GM18907 (cell line): ENCODE data around the gene SRSF9.

Experiments
- ATAC-seq: cut with Tn5 transposase; IDR thresholded peaks from one replicate; pipeline ENCODE4 v1.9.1; 2021; ENCODE audit warnings: mild to moderate bottlenecking, moderate library complexity; ENCODE audit not compliant: unreplicated experiment

The SRSF9 gene

DNA sequence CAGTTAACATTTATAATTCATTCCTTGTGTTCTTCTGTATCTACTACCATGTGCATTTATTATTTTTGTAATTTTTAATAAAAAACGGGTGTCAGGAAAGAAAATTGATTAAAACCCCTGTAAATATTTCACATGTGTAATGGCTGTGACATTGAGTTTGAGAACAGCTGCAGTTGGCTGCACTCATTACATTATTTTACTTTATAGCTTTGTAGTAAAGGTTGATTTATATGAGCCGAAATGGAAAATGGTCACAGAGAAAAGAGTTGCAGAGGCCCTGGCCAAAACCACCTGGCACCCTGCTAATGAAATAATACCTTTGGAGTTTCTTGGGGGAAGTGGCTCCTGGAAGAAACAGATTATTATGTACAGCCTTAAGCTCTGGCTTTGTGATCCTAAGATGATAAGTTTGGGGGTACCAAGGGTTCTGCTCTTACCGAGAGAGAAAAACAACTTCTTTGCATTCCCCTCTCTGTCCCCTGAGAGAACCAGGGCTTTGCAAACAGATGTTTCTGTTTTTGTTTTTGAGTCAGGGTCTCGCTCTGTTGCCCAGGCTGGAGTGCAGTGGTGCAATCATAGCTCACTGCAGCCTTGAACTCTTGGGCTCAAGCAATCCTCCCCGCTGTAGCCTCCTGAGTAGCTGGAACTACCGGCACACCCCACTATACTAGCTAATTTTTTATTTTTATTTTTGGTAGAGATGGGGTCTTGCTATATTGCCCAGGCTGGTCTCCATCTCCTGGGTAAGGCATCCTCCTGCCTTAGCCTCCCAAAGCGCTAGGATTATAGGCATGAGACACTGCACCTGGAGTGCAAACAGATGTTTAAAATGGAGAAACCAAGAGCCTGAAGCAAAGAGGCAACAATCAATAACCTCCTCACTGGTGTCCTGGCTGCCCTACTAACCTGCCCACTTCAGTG, 16.7 kb upstream of the SRSF9 start:
- ATAC-seq, result no peak

DNA sequence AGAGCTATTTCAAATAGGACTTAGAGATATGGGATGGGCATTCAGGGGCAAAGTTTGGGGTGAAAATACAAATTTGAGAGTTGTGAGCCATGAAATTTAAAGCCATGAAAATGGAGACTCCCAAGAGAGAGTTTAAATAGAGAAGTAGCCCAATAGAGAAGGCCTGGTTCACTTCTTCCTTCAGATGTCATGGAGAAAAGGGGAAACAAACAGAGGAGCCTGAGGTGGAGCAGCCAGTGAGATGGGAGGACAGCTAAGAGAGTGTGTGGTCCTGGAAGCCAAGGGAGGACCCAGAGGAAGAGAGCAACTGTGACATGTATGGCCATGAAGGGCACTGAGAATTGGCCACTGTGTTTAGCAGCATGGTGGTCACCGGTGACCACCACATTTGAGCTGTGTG, 14.1 kb upstream of the SRSF9 start:
- ATAC-seq, result no peak

GRCh38 chr12:120481022-120481767, 11.6 kb upstream of the SRSF9 start:
- no peak for ATAC-seq

DNA sequence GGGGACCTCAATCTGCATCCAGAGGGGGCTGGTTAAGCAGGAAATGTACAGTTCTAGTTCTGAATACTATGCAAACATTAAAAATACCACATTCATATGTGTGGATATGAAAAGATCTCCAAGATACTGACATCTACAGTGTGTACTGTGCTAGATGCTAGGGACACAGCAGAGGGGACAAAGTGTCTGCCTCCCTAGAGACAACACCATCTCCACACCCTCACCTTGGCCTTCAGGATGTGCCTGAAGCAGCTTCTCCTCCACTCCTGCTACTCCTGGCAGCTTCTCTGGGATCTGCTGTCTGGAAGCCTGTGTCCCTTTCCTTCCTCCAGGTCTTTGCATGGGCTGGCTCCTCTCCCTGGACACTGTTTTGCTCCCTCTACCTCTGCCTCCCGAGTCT, 10.7 kb upstream of the SRSF9 start:
- no peak for ATAC-seq

DNA sequence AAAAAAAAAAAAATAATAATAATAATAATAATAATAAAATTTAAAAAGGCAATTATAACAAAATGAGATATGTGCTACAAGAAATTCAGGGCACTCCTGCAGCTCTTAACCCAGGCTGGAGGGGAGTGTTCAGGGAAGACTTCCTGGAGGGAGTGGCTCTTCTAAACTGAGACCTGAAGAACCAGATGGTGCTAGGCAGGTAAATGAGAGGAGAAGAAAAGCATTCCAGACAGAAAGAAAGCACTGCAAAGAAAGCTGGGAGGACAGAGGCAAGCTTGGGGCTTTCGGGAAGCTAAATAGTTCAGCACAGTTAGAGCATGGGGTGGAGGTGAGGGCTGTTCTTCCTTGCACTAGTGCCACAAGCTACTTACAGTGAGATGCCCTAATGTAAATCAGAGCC, 9.9 kb upstream of the SRSF9 start:
- no peak for ATAC-seq

DNA sequence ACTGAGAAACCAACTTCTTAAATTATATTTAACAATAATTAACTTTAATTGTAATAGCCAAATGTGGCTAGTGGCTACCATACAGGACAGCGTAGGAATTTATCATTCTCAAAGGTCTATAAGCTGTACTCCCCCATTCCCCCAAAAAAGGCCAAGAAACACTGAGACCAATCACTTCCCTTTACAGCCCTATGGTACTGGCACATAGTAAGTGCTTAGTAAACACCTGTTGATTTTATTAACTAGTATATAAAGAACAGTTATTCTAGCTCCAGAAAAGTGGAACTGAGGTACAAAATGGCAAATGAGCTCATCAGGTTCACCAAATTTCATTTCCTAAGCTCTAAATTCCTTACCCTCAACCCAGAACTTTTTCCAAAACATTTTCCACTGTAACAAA, 6.1 kb upstream of the SRSF9 start:
- no peak for ATAC-seq

DNA sequence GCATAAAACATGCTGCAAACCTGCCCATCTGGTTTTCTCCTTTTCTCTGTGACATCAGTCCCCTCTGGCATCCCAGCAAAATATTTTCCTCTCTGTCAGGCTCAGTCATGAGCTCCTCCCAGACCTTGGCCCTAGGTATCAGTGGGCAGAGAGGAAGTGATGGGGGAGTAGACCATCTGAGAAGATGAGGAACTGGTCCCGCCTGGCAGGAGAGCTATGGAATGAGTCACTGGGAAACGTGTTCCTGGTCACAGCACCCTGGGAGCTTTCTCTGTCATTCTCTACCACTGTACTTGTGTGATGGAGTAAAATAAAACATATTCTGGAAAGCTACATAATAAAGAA, 5.0 kb upstream of the SRSF9 start:
- ATAC-seq, result no peak

DNA sequence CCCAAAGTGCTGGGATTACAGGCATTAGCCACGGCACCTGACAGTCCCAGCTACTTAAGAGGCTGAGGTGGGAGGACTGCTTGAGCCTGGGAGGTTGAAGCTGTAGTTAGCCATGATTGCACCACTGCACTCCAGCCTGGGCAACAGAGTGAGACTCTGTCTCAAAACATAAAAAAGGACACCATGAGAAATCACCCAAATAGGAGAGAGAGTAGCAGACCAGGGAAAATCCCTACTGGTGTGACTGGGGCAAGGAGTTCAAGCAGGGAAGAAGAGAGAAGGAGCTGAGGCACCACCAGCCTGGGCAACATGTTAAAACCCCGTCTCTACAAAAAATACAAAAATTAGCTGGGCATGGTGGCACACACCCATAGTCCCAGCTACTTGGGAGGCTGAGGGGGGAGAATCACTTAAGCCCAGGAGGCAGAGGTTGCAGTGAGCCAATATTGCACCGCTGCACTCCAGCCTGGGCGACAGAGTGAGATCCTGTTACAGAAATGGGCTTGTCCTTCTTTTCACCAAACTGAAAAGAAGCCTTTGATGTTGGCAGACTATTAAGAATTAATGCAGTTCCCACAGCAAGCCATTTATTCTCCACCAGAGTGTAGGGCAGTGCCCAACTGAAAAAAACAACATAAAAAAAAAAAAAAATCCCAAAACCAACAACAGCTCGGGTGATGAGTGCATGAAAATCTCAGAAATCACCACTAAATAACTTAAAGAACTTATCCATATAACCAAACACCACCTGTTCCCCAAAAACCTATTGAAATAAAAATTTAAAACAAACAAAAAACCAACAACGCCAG, 4.5 kb upstream of the SRSF9 start:
- no peak for ATAC-seq

GRCh38 chr12:120472521-120472920, 3.0 kb upstream of the SRSF9 start:
- no peak for ATAC-seq

DNA sequence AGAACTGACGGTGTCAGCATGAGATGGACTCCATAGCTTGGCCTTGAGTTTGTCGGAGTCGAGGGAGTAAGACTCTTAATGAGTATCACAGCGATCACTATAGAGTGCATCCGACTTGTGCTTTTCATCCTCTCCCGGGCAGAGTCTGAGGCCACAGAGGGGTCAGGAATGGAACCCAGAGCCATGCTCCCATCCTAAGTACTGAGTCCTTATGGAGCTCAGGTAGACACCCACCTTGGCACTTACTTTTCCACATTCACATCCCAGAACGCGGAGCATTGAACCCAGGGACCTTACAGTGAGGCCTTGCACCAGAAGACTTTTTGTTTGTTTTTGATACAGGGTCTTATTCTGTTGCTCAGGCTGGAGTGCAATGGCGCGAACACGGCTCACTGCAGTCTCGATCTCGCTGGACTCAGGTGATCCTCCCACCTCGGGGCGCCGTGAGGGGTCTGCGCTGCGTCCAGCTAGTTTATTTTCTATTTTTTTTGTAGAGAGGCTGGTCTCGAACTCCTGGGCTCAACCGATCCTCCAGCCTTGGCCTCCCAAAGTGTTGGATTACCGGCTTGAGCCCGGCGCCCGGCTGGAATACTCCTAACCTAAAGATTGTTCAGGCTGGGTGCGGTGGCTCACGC, 719 bp upstream of the SRSF9 start:
- no peak for ATAC-seq

DNA sequence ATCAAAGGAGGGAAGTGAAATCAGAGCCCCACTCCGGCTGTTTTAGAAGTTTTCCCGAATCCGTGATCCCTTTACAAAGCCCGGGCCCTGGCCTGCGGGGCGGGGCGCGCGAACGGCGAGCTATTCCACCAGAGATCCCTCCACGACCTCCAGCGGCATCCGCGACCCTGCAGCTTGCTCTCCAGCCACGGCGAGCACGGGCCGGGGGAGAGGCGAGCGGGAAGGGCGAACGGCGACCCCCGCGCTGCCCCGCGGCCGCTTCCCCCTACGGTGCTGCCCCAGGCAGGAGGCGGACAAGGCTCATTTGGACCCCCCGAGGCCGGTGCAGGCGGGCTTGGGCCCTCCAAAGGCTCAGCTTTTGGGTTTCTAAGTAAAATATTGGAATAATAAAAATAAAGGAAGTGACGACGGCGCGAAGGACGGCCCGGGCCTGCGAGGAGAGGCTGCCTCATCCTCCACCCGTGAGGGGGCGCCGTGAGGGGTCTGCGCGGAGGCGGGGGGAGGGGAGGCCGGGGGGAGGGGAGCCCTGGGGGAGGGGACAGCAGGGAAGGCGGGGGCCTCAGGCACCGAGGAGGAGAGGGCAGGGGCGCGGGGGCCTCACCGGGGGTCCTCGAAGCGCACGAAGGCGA, 613 bp downstream of the SRSF9 start:
- ATAC-seq, result peak; percentile 30

GRCh38 chr12:120468325-120468820, 1.2 kb downstream of the SRSF9 start:
- peak; percentile 12 for ATAC-seq

DNA sequence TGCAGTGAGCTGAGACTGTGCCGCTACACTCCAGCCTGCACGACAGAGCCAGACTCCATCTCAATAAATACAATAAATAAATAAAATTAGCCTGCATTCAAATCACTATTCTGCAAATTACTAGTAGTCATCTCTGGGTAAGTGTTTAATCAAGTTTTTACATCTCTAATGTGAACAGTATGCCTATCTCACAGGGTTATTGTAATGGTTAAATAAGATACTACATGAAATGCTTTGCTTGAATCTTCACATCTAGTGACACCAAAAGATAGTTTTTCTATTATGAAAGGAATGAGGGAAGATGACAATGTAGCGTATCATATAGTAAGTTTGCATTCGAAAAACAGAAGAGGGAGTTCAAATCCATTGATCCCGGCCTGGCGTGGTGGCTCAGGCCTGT, 2.1 kb downstream of the SRSF9 start:
- no peak for ATAC-seq

DNA sequence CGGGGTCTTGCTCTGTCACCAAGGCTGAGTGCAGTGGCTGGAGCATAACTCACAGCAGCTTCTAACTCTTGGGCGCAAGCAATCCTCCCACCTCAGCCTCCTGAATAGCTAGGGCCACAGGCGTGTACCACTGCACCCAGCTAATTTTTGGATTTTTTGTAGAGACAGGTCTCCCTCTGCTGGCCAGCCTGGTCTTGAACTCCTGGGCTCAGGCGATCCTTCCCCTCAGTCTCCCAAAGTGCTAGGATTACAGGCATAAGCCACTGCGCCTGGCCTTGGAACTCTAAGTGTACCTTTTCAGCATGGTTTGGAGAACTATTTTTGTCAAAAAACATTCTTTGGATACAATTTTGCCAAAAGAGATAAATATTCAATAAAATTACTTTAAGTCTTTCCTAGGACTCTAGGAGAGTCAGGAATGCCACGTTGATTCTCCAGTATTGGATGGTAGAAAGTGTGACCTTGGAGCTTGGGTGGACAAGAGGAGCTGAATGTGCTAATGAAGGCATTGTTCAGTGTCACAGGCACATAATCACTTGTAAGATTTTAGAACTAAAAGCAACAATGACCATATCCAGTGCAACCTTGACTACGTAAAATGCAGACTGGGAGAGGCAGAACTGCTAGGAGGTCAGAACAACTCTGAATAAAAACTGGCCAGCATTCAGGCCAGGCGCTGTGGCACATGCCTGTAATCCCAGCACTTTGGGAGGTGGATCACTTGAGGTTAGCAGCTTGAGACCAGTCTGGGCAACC, 2.8 kb downstream of the SRSF9 start:
- ATAC-seq, result no peak

DNA sequence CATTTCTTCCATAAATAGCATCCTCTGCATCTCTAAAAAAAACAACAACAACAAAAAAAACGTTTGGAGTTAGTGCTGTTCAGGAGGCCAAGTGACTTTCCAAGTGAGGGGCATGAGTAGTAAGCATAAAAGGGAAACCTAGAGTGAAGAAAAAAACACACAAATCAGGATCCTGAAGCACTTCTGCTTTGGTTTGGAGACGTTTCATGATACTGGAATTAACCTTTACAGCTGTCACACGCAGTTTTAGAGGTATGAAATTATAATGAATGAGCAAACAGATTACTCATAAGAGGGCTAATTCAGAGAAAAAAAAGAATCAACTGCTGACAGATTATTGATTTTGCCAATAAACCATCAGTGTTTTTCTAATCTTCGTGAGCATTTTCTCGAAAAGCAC, 3.8 kb downstream of the SRSF9 start:
- no peak for ATAC-seq

- no peak for ATAC-seq
Observed at GRCh38 chr12:120463712-120464111, 5.8 kb downstream of the SRSF9 start.

GRCh38 chr12:120462099-120462640, 7.4 kb downstream of the SRSF9 start:
- ATAC-seq, result no peak

DNA sequence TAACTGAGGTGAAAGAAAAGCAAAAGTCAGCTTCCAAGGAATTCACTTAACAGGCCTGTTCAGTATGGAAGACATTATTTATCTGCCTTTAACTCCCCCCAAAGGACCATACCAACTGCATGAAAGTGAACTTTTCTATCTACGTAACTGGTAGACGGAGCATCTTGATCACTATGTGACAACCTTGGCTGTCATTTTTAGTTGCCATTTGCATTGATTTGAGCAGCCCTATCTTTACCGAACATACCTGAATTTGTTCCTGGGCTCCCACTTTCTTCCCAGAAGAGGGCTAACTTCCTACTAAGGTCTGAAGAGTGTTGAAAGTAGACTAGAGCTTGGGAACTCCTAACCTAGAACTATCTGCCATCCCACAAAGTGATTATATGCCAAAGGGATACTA, 9.4 kb downstream of the SRSF9 start:
- ATAC-seq, result no peak

DNA sequence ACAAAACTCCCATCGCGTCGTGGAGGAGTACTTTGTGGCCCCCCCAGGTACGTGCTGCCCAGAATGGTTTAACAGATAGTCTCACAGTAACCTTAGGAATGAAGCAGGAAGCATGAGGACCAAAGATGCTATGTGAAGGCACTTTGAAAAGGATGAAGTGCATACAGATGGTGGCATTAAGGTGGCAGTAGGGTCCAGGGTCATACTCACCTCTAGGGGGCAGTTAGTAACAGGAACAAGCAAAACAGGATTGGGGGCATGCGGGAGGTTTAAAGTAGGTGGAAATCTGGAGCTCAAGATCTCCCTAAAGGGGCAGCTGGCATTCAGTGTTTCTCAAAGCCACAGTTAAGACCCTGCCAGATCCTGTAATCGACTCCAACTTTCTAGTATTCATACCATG, 12.4 kb downstream of the SRSF9 start:
- ATAC-seq, result no peak
